LNCAP (cell line): ENCODE data around the gene KMT2E.

ENCODE experiments used
- TF ChIP-seq, protein P1 (sequence below): fragments of 450-650 bp; IDR thresholded peaks from 2 replicates; pipeline ENCODE4 v1.5.1; 2017; ENCODE audit warnings: mild to moderate bottlenecking

KMT2E gene

DNA sequence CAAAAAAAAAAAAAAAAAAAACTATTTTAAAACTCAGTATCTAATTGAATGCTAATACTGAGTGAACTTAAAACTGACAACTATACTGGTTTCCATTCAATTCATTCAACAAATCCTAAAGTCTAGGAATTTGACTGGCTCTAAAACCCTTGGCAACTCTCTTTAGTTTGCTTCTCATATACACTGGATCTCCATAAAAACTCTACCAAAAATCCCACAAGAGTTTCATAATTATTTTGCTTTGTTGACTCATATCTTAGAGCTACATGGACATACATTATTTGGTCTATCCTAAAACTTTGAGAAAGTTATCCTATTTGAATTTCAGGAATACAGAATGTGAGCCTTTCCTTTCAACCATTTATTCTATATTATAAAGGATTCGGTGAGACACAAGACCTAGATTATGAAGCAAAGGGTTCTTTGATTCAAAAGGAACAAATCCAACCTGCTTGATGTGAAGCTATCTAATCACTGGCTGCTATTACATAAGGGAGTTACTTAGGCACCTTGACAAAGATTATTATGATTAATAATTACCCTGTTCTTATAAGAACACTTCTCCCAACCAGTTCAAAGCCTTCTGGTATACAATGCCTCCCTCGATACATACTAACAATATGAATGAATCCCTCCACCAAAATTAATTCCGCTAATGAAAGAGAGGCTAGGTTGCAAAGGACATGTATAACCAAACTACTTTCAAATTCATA lies 15.8 kb upstream of the KMT2E start:
- TF ChIP-seq, protein P1, sequence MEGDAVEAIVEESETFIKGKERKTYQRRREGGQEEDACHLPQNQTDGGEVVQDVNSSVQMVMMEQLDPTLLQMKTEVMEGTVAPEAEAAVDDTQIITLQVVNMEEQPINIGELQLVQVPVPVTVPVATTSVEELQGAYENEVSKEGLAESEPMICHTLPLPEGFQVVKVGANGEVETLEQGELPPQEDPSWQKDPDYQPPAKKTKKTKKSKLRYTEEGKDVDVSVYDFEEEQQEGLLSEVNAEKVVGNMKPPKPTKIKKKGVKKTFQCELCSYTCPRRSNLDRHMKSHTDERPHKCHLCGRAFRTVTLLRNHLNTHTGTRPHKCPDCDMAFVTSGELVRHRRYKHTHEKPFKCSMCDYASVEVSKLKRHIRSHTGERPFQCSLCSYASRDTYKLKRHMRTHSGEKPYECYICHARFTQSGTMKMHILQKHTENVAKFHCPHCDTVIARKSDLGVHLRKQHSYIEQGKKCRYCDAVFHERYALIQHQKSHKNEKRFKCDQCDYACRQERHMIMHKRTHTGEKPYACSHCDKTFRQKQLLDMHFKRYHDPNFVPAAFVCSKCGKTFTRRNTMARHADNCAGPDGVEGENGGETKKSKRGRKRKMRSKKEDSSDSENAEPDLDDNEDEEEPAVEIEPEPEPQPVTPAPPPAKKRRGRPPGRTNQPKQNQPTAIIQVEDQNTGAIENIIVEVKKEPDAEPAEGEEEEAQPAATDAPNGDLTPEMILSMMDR = no peak

DNA sequence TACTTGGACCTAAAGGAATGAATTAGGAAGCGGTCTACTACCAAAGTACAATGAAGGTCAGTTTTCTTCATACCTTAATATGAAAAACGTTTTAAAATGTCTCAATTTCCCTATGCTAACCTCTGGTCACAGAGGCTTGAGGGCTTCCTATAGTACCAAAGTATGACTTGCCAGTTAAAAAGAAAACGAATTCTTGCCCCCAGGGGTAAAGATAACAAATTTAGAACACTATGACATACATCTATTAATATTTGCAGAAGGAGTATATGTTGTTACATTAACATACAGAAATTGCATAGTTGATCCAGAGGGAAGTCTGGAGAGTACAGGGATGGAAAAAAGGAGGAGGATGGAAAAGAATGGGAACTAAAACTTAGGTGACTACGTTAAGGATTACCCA lies 13.8 kb upstream of the KMT2E start:
- TF ChIP-seq, protein P1 = no peak

DNA sequence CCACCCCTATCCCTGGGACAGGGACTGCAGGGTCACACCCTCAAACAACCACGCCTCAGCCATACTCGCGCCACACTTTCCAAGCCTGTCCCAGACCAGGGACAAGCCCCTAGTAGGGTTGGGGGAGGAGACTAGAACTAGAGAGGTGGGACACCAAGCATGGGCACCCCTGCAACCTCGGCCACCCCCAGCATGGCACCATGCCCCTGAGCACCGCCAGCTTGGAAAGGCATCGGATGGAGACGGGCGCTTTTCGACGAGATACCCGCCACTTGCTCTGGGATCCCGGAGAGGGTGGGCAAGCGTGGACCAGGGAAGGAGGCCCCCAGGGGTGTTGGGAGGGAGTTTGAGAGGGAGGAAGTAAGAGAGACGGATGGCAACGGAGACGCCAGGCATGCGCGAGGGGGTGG lies 13.1 kb upstream of the KMT2E start:
- TF ChIP-seq, protein P1 = no peak

DNA sequence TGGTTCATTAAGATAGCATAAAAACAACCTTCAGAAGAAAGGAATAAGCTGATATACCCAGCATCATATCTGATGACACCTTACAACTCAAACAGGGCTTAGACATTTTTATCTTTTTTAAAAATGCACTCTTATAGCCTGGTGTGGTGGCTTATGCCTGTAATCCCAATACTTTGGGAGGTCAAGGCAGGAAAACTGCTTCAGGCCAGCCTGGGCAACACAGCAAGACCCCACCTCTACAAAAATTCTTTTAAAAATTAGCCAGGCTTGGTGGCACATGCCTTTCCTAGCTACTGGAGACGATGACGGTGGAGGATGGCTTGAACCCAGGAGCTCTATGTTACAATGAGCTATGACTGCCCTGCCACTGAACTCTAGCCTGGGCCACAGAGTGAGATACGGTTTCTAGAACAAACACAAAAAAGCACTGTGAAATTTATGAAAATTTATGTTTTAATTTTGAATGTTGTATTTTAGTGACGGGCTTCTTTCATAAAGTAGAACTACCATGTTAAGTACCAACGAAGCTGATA lies 12.3 kb upstream of the KMT2E start:
- TF ChIP-seq, protein P1 = no peak

DNA sequence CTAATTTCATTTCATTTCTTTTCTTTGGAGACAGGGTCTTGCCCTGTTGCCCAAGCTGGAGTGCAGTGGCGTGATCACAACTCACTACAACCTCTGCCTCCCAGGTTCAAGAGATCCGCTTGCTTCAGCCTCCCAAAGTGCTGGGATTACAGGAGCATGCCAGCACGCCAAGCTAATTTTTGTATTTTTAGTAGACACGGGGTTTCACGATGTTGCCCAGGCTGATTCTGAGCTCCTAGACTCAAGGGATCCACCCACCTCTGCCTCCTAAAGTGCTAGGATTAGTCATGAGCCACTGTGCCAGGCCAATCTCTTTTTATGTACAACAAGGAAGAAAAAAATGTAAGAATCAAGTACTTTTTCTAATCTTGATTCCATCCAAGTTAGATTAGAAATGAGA lies 10.7 kb upstream of the KMT2E start:
- TF ChIP-seq, protein P1 = no peak

DNA sequence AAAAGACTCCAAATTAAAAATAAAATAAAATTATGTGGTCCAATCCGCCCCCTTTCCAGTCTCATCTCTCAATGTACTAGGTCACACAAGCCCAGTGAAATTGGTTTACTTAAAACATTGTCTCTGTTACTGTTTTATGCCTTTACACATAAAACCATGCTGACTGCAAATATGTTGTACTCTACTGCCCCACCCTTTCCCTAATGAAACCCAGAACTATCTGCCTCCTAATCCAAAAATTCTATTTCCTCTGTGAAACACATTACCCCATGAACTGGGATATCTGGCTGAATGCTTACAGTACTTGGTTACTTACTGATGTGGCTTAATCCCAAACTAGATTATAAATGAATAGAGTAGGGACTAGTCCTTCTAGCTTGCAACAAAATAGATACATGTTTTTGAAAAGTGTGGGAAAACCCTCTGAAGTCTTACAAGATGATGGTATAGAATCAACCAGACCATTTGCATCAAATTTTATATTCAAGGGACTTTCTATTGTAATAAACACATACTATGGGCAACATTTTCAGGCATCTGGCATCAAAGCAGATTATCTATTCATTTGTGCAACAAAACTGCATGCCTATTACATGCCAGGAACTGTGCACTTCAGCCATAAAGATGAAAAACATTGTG lies 10.0 kb upstream of the KMT2E start:
- TF ChIP-seq, protein P1 = no peak

DNA sequence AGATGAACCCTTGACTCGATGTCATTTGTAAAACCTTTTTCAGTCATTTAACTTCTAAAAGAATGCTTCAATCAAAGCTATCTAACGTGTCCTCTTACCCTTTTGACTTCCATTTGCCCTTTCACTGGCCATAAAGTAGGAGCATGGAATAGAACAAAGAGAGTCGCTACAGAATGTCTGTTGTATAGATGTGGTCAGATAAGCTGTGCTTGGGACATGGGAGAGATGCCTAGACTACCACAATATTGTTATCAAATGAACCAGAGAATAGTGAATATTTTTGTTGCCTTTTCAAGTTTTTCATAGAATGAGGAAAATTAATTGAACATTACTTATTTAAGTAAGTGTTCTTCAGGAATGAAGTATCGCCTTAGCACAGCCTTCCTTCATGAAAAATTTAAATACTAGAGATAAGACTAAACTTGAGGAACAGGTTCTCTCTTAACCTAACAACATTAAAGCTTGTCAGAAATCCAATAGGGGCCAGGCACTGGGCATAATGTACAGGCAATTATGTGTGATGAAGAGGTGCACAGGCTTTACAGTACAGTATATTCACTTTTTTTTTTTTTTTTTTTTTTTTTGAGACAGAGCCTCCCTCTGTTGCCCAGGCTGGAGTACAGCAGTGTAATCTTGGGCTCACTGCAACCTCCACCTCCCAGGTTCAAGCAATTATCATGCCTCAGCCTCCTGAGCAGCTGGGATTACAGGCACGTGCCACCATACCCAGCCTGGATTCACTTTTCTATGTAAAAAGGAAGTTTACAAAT lies 7.5 kb upstream of the KMT2E start:
- TF ChIP-seq, protein P1 = no peak
